Measurements from ENCODE around the gene MAGI3.

MAGI3 gene

GRCh38 chr1:113389953-113390834, at the start of gene MAGI3:
MAGI3 (plus strand) TSS chr1:113390515; CDS start chr1:113391034, 519 bp downstream.
- DNase-seq (ENCODE audit: low read depth in 2 of 2): peak; percentile 76

- DNase-seq (ENCODE audit: low read depth in 2 of 2): no peak
Measured at GRCh38 chr1:113353580-113353979, 36.7 kb upstream of the MAGI3 start.

- no peak for DNase-seq (ENCODE audit: low read depth in 2 of 2)
Measured at GRCh38 chr1:113363935-113364334, 26.4 kb upstream of the MAGI3 start.

- no peak for DNase-seq (ENCODE audit: low read depth in 2 of 2)
Measured at GRCh38 chr1:113369040-113369439, 21.3 kb upstream of the MAGI3 start.

GRCh38 chr1:113369699-113370098, 20.6 kb upstream of the MAGI3 start:
- no peak for DNase-seq (ENCODE audit: low read depth in 2 of 2)

GRCh38 chr1:113370868-113371267, 19.4 kb upstream of the MAGI3 start:
- DNase-seq (ENCODE audit: low read depth in 2 of 2): no peak

GRCh38 chr1:113372546-113372945, 17.8 kb upstream of the MAGI3 start:
- no peak for DNase-seq (ENCODE audit: low read depth in 2 of 2)

- DNase-seq (ENCODE audit: low read depth in 2 of 2): no peak
Measured at GRCh38 chr1:113373644-113374043, 16.7 kb upstream of the MAGI3 start.

- no peak for DNase-seq (ENCODE audit: low read depth in 2 of 2)
Measured at GRCh38 chr1:113375878-113376277, 14.4 kb upstream of the MAGI3 start.

- no peak for DNase-seq (ENCODE audit: low read depth in 2 of 2)
Measured at GRCh38 chr1:113380075-113380474, 10.2 kb upstream of the MAGI3 start.

GRCh38 chr1:113388017-113388620, 2.2 kb upstream of the MAGI3 start:
- no peak for DNase-seq (ENCODE audit: low read depth in 2 of 2)

- DNase-seq (ENCODE audit: low read depth in 2 of 2): no peak
Measured at GRCh38 chr1:113388621-113389358, 1.5 kb upstream of the MAGI3 start.

GRCh38 chr1:113389359-113389952, 859 bp upstream of the MAGI3 start:
- no peak for DNase-seq (ENCODE audit: low read depth in 2 of 2)

GRCh38 chr1:113390871-113391648, 745 bp downstream of the MAGI3 start:
- DNase-seq (ENCODE audit: low read depth in 2 of 2): no peak

- no peak for DNase-seq (ENCODE audit: low read depth in 2 of 2)
Measured at GRCh38 chr1:113391649-113392271, 1.4 kb downstream of the MAGI3 start.

GRCh38 chr1:113392541-113393128, 2.3 kb downstream of the MAGI3 start:
- DNase-seq (ENCODE audit: low read depth in 2 of 2): no peak

- DNase-seq (ENCODE audit: low read depth in 2 of 2): no peak
Measured at GRCh38 chr1:113394043-113394862, 3.9 kb downstream of the MAGI3 start.

GRCh38 chr1:113394863-113395259, 4.5 kb downstream of the MAGI3 start:
- DNase-seq (ENCODE audit: low read depth in 2 of 2): no peak

GRCh38 chr1:113396102-113396501, 5.8 kb downstream of the MAGI3 start:
- DNase-seq (ENCODE audit: low read depth in 2 of 2): no peak

- no peak for DNase-seq (ENCODE audit: low read depth in 2 of 2)
Measured at GRCh38 chr1:113396585-113396984, 6.3 kb downstream of the MAGI3 start.

Data from stimulated activated CD8-positive, alpha-beta memory T cell treated with anti-CD3 and anti-CD28 coated beads, Interleukin-7, amount 100 ng/mL, for 1 hour (primary cell).